Fibroblast of skin of back (primary cell): ENCODE data around the gene SCARB2.

Source experiments
- DNase-seq: peaks from one replicate; pipeline ENCODE4 v3.0.0-alpha.2; 2013

The SCARB2 gene

GRCh38 chr4:76226418-76226817 is 12.8 kb upstream of the SCARB2 start:
- DNase-seq = no peak

- no peak for DNase-seq
Measured at GRCh38 chr4:76224171-76224570, 10.5 kb upstream of the SCARB2 start.

GRCh38 chr4:76219299-76220055 is 5.9 kb upstream of the SCARB2 start:
- no peak for DNase-seq

GRCh38 chr4:76216975-76217814 is 3.6 kb upstream of the SCARB2 start:
- no peak for DNase-seq

GRCh38 chr4:76216524-76216923 is 2.9 kb upstream of the SCARB2 start:
- no peak for DNase-seq

GRCh38 chr4:76215077-76215476 is 1.5 kb upstream of the SCARB2 start:
- no peak for DNase-seq

GRCh38 chr4:76214177-76214675 is 602 bp upstream of the SCARB2 start:
- DNase-seq = no peak

- peak; percentile 60 for DNase-seq
Measured at GRCh38 chr4:76212851-76213414, 691 bp downstream of the SCARB2 start.

- DNase-seq = no peak
Measured at GRCh38 chr4:76211769-76212708, 1.6 kb downstream of the SCARB2 start.

- DNase-seq = no peak
Measured at GRCh38 chr4:76210452-76210851, 3.2 kb downstream of the SCARB2 start.

- DNase-seq = no peak
Measured at GRCh38 chr4:76209881-76210280, 3.7 kb downstream of the SCARB2 start.

- peak; percentile 83 for DNase-seq
Measured at GRCh38 chr4:76208005-76208765, 5.4 kb downstream of the SCARB2 start.

- DNase-seq = no peak
Measured at GRCh38 chr4:76207549-76207948, 6.1 kb downstream of the SCARB2 start.

GRCh38 chr4:76206222-76206942 is 7.2 kb downstream of the SCARB2 start:
- DNase-seq = no peak

GRCh38 chr4:76205476-76205875 is 8.1 kb downstream of the SCARB2 start:
- DNase-seq = no peak

GRCh38 chr4:76204936-76205335 is 8.7 kb downstream of the SCARB2 start:
- DNase-seq = no peak

GRCh38 chr4:76203541-76203940 is 10.1 kb downstream of the SCARB2 start:
- DNase-seq = no peak

GRCh38 chr4:76201276-76201675 is 12.3 kb downstream of the SCARB2 start:
- DNase-seq = no peak

- no peak for DNase-seq
Measured at GRCh38 chr4:76200771-76201231, 12.8 kb downstream of the SCARB2 start.

- no peak for DNase-seq
Measured at GRCh38 chr4:76199664-76200211, 13.9 kb downstream of the SCARB2 start.
